HCT116 (cell line): ENCODE measurements around the gene NOC2L.

Source experiments
- EZH2 ChIP-seq: fragments of 200-600 bp; sonication (generic); IDR thresholded peaks from 2 replicates; pipeline ENCODE4 v1.6.1; 2017; ENCODE audit warnings: antibody characterized with exemption, mixed run types
- TF ChIP-seq, protein P1 (sequence below), 3 experiments: fragments of 200-600 bp in 1 of 3; sonication (generic) in 1 of 3; IDR thresholded peaks in 2 of 3; conservative IDR thresholded peaks in 1 of 3; 2 replicates each; pipeline ENCODE4 v1.5.1; 2012 to 2017; ENCODE audit warnings: low read depth in 2 of 3, low read length in 2 of 3, antibody characterized with exemption in 1 of 3, borderline replicate concordance in 1 of 3, control low read depth in 1 of 3, mild to moderate bottlenecking in 1 of 3, mixed read lengths in 1 of 3, mixed run types in 1 of 3, moderate library complexity in 1 of 3; ENCODE audit not compliant: insufficient read depth in 1 of 3

DNA sequence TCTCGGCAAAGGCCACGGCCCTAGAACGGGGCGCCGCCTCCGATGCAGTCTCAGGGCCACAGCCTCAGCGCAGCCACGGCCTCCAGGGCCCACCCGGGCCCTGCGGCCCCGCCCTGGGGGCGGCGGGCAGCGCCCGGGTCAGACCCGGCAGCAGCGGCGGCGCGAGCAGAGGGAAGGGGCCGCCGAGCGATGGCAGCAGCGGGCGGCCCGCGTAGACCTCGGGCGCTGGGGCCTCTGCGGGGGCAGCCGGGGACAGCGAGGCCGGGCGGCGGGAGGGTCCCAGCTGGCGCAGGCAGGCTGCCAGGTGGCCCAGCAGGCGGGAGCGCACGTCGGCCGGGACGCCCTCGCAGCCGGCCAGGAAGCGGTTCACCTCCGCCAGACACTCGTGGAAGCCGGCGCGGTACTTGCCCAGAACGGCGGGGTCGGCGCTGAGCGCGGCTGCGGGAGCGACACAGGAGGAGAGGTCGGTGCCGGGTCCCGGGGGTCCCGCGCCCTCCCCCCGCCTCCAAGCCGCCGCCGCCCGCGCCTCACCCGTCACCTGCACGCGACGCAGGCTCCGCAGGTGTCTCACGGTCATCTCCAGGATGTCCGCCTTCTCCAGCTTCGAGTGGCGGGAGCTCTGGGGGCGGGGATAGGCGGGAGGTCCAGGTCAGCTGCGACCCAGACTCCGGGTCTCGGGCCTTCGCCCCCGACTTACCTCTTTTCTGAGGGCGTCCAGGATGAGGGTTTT, 40.1 kb upstream of the NOC2L start:
- TF ChIP-seq EZH2, result no peak
- TF ChIP-seq, protein P1, sequence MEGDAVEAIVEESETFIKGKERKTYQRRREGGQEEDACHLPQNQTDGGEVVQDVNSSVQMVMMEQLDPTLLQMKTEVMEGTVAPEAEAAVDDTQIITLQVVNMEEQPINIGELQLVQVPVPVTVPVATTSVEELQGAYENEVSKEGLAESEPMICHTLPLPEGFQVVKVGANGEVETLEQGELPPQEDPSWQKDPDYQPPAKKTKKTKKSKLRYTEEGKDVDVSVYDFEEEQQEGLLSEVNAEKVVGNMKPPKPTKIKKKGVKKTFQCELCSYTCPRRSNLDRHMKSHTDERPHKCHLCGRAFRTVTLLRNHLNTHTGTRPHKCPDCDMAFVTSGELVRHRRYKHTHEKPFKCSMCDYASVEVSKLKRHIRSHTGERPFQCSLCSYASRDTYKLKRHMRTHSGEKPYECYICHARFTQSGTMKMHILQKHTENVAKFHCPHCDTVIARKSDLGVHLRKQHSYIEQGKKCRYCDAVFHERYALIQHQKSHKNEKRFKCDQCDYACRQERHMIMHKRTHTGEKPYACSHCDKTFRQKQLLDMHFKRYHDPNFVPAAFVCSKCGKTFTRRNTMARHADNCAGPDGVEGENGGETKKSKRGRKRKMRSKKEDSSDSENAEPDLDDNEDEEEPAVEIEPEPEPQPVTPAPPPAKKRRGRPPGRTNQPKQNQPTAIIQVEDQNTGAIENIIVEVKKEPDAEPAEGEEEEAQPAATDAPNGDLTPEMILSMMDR (IDR thresholded peaks at IDR 0.05 in 2 of 3, conservative IDR thresholded peaks at IDR 0.05 in 1 of 3; ENCODE audit: borderline replicate concordance in 1 of 3, insufficient read depth in 1 of 3, low read depth in 2 of 3, low read length in 2 of 3), result no peak
